ENCODE measurements around the gene DNTT. TPM values are rescaled to one million over a fixed set of nuclear protein-coding genes. Genes with fewer than 3 reads are reported as not detected.

DNTT gene
- polyA plus RNA-seq, 3 donors: 0.12 to 0.34 TPM; not detected in 1

DNA sequence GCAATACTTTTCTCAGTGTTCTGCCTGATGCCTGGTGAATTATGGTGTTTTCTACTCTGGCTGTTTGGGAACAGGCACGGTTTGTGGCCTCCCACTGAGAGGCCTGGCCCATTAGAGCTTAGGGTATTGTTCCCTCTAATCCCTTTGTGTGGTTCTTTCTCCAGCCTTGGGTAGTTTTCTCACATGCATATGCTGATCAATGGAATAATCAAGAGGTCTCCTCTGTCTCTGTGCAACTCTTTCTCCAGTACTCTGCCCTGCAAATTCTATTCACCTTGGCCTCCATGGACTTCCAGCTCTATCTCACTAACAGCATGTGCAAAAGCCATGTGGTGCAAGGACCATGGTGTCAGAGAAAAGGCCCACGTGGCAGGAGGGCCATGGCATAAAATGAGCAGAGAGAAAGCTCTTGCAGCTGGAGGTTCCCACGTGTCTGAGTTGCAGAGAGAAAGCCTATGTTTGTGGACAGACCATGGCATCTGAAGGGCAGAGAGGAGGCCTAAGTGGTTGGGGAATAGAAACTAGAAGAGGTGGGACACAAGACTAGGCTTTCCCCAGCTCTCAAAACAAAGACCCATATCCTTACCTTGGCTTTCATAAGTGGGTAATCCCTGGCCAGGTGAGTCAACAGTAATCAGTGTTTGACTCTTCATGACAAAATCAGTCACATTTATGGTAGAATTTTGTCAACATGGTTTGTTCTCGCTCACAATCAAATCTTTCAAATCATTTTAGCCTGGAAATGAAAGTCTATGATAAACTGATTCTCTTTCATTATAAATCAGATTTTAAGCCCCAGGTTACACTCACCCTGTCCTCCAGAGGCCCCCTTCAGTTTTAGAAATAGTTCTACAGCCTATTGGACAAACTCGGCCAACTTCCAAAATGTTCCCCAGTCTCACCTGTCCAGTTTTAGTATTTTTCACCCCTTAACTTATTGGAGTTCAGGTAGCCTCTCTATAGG is 37.3 kb downstream of the DNTT start:
- no peak for DNase-seq

DNA sequence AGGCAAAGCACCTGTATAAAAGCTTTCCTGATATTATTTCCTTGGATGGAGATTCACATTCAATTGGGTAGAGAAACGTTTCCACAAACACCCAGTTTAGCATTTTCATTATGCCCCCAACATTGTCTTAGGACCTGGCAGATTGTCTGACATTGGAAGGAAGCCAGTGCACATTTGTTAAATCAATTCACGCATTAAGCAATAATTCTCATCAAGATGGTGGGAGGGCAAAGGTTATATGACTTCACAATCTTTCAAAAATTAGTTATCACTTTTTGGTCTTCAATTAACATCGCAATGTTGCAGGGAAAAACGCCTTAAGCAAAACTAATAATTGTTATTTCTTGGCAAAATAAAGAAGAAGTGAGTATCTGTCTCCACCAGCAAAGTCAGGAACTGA is 38.2 kb downstream of the DNTT start:
- no peak for DNase-seq

DNA sequence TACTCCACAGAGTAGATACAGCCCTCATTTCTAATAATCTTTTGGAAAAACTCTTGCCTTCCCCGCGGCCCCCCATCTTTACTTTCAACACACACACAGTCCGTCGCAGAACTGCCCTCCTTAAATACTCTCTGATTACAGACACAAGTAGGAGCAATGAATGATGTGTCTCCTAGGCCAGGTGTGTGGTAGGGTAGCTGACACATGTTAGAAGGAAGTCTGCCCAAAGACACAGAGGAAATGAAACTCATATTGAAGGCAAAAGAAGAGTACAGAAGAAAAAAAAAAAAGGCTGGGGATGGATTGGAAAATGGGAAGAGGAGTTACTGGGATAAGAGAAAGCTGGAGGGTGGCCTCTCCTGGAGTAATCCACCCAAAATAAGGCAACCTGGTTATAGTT is 39.9 kb downstream of the DNTT start:
- DNase-seq: no peak

DNA sequence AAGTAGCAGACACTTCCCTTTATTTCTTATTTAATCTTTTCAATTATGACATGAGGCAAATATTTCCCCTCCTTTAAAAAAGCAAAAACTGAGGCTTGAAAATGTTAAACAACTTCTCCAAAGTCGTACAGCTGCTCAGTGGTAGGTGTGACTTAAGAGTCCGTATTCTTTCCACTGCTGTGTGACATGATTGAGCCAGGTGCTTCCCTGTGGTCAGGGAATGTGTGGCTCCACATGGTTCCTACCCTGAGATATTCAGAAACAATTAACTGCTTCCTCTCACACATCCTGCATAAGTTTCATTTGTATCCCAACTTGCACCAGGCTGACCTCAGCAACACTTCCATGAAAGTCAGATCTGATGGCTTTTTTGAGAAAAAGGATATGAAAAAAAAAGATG is 41.0 kb downstream of the DNTT start:
- no peak for DNase-seq

DNA sequence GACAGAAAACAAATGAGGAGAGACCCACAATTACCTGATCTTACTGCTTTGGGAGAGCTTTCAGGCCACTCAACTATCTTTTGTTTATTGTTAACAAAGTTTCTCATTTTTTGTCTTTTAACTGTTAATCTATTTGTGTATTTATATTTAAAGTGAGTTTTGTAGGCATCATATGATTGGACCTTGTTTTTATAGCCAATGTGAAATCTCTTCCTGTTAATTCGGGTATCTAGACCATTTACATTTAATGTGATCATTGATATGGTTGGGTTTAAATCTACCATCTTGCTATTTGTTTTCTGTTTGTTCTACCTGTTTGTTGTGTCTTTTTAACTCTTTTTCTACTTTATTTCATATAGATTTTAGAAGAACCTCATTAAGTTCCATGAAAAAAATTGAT is 42.1 kb downstream of the DNTT start:
- DNase-seq: no peak

DNA sequence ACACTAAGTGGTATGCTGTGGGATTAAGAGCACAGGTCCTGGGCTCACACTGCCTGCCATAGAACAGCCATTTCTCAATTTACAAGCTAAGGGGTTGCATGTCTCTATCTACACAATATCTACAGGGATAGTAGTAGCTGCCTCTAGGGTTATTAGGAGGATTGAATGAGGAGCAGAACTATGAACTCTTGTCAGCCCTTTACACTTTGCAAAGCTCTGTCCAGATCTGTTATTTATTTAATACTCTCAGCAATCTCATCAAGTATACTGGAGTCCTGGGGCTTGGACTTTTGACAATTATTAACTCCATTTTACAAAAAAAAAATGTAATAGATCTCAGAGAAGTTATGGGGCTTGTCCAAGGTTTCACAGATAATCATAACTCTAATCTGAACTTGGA is 47.8 kb downstream of the DNTT start:
- DNase-seq: no peak

DNA sequence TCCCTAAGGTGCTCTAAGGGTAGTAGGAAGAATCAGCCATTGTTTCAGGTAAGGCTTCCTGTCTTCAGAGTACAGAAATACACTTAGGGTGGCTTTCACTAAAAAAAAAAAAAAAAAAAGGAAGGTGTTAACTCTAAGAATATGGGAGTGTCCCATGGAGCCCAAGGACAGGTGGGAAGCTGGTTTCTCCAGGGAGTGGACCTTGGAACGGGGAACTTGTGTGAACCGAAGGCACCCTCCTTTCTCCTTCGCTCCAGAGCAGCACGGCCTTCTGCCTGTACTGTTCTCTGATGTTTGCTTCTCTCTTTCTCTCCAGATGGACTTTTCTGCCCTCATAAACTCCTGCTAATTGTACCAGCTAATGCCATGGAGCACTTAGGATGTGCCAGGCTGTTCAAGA is 48.3 kb downstream of the DNTT start:
- DNase-seq: no peak

DNA sequence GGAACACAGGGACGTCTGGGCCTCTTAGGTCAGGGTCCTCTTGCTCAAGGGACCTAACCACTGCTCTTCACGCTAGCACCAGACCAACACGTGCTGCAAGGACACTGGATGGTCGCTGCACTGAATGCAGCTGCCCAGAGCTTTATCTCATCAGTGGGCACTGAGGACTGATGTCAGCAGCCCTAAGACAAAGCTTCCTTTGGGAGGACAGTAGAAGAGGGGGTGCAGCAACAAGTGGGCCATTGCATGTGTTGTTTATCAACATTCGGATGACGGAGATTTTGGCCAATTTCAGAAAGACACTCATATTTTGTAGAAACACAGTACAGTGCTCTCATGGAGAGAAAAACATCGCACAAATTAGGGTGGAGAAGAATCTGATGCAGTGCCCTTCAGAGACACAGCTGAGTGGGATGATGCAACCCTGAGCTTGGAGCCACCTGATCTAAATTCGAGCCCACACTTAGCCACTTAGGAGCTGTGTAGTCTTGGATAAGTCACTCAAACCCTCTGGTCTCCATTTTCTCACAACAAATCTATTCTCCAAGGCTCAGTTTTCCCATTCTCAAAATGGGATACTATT is 52.9 kb downstream of the DNTT start:
- no peak for DNase-seq

DNA sequence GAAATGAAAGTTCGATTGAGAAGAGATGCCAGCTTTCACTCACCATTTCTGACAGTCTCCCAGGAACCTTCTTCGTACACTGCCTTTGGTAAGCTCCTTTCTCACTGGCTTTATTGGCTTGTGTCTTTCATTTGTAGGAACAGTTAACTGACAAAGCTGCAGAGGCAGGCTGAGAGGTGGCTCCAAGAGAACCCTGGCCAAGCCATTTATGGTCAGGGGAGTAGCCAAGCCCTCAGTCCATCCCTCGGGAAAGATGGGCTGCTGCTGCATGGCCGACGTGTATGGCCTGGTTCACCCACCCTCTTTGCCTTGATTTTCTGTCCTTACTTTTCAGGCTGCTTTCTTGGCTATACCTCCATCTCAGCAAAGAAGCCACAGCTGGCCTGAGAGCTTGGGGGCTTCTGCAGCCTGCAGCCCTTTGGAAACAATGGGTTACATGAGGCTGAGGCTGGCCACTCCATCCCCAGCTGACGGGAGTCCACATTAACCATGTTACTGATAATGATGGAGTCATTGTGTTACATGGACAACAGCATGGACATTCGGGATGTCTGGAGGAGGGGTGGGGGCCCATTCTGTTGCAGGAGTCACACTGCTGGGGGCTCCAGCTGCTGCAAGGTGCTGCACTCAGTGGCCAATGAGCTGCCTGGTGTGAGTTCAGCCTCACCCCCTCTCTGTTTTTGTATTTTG is 54.8 kb downstream of the DNTT start, which contains the start of gene OPALIN:
TSS of gene OPALIN (minus strand) at position 152 of the 690 bp plus-strand sequence. CDS start at position 46, 106 bp downstream.
- no peak for DNase-seq

DNA sequence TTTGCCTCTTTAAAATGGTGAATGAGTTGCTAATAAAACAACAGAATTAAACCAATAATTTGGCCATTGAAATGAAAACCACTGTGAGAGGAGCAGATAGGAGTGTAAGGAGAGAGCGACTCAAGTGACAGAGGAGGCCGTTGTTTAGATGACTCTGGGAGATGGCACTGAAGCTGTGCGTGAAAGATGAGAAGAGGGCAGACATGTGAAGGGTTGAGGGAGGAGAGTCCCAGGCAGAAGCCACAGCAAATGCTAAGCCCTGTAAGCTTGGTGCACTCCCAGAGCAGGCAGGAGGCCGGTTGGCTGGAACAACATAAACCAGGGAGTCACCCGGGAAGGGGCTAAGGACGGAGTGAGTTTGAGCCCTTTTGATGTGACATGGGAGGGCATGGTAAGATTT is 55.4 kb downstream of the DNTT start:
- no peak for DNase-seq

DNA sequence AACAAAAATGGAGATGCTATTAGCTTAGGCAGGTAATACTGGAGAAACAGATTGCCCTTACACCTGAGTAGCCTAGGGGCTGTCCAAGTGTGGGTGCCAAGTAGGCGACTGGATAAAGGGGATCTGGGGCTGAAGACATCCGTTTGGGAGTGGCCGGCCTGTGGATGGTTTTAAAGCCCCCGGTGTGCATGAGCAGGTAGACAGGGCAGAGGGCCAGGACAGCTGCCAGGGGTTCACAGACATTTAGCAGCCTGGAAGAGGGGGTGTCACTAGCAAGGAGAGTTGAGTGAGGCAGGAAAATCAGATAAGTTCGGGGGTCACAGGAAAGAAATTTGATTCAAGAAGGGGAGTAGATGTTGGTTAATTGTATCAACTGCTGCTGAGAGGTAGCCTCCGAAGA is 56.1 kb downstream of the DNTT start:
- DNase-seq: no peak

DNA sequence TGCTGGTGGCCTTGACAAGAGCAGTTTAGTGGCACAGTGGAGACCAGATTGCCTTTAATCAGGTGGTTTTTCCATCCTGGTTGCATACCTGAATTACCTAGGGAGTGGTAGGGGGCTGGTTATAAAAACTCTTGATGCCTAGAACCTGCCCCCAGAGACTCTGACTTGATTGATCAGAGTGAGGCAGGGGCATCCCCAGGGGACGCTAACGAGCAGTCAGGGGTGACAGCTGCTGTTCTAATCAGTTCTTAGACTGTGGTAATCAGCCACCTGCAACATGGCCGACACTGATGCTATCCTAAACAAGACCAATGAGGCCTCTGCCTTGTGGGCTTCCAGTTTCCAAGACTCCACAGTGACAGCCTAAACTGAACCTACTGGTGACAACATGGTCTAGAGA is 56.5 kb downstream of the DNTT start:
- no peak for DNase-seq

DNA sequence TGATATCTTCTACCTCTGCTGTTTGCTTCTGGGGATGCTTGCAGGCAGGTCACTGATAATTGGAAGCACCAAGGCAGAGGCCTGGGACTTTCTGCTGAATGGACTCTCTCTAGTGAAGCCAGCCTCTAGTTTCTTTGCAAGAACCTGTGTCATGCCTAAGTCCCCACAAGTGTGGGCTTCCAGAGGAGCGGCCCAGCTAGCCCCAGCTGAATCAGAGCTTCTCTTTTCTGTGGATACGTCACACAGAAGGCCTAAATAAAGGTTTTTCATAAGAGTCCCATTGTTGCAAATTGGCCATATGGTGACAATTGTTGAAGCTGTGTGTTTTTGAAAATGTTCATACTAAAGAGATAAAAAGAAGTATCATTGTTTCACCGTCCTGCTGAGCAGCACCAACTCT is 61.3 kb downstream of the DNTT start:
- no peak for DNase-seq

DNA sequence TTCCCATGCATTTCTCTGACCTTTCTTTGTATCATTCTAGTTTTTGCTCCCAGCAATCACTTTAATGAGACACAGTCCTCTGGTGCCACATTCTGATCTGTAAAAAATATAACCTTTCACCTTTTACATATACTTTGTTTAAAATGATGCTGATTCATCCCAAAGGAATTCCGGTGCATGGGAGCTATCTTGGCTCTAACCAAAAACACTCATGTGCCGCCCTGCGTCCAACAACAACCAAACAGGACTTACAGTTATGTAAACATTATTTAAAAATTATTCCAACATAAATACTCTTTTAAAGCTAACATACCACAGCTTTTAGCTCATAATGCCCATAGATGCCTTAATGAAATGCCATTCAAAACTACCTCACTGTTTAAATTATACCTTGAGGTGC is 62.3 kb downstream of the DNTT start:
- no peak for DNase-seq

DNA sequence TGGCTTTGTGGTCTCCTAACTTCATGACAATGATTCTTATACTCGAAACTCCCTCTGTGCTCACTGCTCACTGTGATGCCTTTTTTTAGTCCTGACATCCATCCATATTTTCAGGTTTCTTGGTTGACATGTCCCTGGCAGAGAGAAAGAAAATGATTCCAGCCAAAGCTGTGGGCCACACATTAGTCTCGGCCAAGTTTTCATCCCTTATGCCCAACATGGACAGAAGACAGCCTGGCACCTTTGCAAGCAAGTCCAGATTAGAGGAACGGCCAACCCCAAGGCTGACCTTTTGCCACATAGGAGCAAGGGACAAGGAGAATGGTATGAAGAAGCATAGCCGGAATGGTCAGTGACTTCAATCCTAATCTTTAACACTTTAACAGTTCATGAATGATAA is 63.2 kb downstream of the DNTT start:
- DNase-seq: no peak

DNA sequence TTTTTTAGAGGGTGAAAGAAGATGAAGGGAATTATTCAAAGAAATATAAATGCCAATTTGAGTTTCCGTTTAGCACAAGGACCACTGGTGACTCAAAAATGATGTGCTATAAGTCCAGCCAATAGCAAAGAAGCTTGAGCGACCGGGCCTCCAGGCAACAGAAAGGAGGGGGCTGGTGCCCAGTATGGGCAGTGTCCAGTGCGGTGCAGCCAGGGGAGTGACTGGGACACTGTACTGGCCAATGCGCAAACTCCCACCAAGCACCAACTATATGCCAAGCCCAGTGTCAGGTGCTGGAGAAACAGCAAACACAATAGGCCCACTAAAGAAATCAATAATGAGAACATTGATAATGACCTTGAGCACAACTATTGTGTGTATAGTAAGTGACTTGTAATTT is 64.7 kb downstream of the DNTT start:
- no peak for DNase-seq

DNA sequence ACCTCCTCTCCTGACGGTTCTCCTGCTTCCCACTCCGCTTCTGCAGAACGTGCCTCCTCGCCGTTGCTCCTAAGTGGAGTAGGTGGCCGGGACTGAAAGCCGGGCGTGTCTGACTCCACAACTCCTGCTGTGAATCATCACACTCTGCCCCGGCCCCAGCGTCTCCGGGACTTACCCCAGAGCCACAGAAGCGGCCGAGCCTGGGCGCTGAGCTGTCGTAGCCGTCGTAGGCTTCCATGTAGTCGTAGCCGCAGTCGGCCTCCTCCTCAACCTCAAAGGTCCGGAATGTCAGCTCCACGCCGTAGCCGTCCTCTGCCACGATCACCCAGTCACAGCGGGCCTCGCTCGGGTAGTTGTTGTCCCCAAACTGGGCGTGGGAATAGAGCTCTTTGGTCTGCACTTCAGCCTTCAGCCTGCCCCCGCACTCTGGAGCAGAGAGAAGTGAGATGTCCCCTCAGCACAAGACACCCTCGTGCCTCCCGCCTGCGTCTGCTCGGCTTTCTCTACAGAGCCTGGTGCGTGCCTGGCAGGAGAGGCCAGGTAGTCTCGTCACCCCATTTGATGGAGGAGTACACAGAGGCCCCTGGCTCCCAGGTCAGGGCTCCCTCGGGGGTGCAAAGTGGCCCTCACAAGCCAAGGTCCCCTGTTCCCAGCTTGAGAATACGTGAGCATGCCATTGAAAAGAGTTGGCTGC is 65.8 kb downstream of the DNTT start:
- no peak for DNase-seq

DNA sequence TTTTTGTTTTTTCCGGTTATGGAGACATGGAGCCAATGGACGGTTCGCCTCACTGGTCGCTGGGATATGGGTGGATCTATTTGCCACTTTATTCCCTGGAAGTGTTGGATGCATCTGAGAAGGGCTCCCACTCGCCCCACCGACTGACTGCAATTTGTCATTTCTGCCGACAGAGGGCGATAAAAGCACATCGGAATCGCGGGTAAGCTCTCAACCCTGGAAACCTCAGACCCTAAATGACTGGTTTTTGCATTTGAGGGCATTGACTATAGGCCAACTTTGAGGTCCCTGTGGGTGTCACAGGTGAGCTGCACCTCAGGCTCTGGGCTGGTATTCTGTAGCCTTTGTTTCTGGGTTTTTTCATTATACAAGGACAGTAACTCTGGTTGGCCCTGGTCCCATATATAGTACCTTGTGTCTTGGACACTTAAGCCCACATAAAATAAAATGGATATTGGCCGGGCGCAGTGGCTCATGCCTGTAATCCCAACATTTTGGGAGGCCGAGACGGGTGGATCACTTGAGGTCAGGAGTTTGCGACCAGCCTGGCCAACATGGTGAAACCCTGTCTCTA is 66.4 kb downstream of the DNTT start:
- DNase-seq: peak; percentile 48

DNA sequence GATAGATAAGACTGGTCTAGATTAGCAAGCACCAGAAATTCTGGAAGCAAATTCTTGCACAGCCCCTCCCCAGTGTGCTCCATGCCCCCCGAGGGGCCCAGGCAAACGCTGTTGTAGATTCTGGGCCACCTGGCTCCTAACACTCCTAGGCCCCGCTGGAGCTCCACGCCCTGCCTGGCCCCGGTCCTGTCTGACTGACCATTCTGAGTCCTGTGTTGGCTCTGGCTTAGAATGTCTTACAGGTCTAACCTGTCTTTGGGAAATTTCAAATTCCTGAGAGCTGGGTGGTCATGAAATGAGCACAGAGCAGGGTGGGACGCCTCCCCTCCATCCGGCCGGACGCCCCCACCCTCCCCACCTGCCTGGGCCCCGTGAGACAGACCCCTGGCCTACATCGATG is 67.1 kb downstream of the DNTT start:
- DNase-seq: no peak

DNA sequence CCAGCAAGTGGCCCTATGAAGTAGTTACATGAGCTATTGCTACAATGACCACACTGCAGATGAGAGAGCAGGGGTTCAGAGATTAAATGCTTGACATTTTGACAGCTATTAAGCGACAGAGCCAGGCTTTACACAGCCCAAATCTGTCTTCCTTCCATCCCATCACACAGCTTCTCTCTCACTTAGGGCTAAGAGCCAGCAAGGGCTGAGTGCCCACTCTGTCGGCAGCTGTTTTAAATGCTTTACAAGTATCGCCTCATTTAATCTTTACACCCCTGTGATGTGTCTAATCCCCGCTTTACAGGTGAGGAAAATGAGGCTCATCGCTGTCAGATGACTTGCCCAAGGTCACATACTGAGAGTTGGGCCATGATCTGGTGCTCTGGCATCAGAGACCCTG is 69.8 kb downstream of the DNTT start:
- no peak for DNase-seq

DNA sequence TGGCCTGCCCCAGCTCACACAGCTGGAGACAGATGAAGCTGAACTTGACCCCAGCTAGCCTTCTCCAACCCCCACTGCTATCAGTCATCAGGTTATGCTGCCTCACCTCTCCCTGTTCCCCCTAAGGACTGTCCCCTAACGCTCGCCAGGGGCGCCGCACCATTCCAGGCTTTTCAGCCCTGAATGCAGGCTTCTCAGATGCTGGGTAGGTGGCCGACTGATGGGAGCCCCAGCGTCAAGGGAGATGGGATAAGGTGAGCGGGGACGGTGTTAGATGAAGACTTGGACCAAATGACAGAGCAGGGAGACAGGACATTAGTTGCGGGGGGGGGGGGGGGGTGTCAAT is 70.4 kb downstream of the DNTT start:
- no peak for DNase-seq
